ENCODE measurements around the gene CARTPT.

CARTPT gene

GRCh38 chr5:71719063-71719964 is at the start of gene CARTPT:
TSS of gene CARTPT (plus strand) at chr5:71719275. CDS start at chr5:71719294, 19 bp downstream.
- DNase-seq (ENCODE audit: low read depth, low spot score) = no peak

GRCh38 chr5:71677977-71678376 is 41.1 kb upstream of the CARTPT start:
- DNase-seq (ENCODE audit: low read depth, low spot score) = no peak

DNA sequence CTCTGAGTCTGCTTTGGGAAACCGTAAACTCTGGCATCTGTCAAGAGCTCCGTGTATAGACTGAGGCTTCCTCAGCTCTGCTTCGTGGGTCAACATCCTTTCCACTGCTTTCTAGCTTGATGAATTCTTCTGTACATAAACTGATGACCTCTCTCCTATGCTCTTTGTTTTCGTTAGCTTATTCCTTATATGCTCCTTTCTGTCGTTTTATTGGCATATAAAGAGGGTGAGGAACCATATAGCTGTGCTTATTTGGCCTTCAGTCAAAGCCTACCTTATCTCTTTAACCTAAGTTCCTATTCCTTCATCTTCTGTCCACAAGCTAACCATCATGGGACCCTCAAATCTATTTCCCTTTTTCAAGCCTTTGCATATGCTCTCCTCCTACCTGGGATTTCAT is 39.4 kb upstream of the CARTPT start:
- DNase-seq (ENCODE audit: low read depth, low spot score) = no peak

- DNase-seq (ENCODE audit: low read depth, low spot score) = no peak
Measured at GRCh38 chr5:71680510-71680909, 38.6 kb upstream of the CARTPT start.

DNA sequence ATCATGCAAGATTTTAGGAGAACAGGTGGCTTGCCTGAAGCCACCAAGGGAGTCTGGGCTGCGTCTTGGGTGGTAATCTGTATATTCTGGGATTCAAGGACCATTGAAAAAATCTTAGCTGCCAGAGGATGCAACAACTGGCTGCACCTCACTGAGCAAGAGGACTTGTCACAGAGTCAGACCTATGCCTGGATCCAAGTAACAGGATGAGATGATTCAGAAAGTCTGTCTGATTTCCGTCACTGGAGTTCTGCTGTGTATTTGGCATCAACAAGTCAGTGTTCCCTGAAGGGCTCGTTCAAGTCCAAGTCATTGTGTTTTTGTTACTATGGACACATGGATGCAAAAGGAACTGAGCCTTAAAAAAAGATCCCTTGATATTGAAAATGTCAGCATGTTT is 37.8 kb upstream of the CARTPT start:
- DNase-seq (ENCODE audit: low read depth, low spot score) = no peak

- no peak for DNase-seq (ENCODE audit: low read depth, low spot score)
Measured at GRCh38 chr5:71684309-71684708, 34.8 kb upstream of the CARTPT start.

GRCh38 chr5:71693828-71694427 is 25.1 kb upstream of the CARTPT start:
- DNase-seq (ENCODE audit: low read depth, low spot score) = no peak

- no peak for DNase-seq (ENCODE audit: low read depth, low spot score)
Measured at GRCh38 chr5:71695071-71695470, 24.0 kb upstream of the CARTPT start.

- DNase-seq (ENCODE audit: low read depth, low spot score) = no peak
Measured at GRCh38 chr5:71695595-71695994, 23.5 kb upstream of the CARTPT start.

DNA sequence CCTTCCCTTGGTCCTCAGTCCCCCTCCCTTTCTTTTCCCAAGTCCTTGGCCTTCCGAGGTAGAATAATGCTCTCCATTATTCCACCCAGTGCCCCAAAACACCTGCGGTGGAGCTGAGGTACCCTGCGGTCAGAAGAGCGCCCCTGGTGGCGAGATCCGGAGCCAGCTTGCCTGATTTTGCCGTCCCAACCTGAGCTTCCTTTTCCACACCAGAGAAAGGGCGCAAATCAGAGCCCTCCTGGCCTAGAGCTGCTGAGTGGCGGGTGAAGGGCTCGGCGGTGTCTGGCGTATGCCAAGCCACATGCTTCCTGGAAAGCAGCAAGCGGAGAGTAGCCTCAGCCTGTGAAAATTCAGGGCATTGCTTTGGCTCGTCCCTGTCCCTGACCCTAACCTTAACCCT is 21.1 kb upstream of the CARTPT start:
- DNase-seq (ENCODE audit: low read depth, low spot score) = no peak

GRCh38 chr5:71699233-71699632 is 19.8 kb upstream of the CARTPT start:
- DNase-seq (ENCODE audit: low read depth, low spot score) = no peak

GRCh38 chr5:71699751-71700150 is 19.3 kb upstream of the CARTPT start:
- DNase-seq (ENCODE audit: low read depth, low spot score) = no peak

- no peak for DNase-seq (ENCODE audit: low read depth, low spot score)
Measured at GRCh38 chr5:71700803-71701202, 18.3 kb upstream of the CARTPT start.

DNA sequence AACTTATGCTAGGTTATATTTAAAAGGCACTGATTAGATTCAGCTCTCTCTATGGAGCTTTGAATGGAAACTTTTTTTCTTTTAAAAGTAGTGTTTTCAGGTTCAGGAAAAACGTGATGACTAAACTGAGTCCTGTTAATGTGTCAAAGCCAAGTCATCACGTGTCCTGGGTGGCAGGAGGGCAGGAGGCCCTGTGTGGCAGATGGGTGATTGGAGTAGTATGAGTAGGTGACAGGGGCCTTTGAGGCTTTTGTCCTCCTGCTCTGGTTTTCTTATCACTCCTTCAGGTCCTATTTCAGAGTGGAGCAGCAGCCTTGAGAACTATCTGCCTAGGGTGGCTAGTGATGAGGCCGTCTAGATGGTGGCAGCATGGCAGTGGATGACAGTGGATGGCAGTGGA is 17.7 kb upstream of the CARTPT start:
- no peak for DNase-seq (ENCODE audit: low read depth, low spot score)

GRCh38 chr5:71703941-71704340 is 15.1 kb upstream of the CARTPT start:
- DNase-seq (ENCODE audit: low read depth, low spot score) = no peak

DNA sequence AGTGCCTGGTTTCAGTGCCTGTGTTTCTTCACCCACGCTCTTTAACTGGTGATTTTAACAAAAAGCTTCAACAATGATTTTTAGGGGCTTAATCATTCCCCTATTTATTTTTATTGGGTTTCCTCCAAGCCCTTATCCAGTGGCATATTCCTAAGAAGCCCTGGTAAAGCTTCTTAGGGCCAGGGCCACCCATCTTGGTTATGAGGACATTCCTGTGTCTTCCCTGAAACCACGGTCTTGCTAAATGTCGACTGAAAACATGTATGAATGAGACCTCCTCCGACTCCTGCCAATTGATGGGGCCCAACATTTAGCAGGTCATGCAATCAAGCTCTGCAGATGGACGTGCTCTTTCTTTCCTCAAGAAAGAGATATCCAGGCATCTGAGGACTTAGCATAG is 13.7 kb upstream of the CARTPT start:
- DNase-seq (ENCODE audit: low read depth, low spot score) = no peak

GRCh38 chr5:71706906-71707305 is 12.2 kb upstream of the CARTPT start:
- DNase-seq (ENCODE audit: low read depth, low spot score) = no peak

DNA sequence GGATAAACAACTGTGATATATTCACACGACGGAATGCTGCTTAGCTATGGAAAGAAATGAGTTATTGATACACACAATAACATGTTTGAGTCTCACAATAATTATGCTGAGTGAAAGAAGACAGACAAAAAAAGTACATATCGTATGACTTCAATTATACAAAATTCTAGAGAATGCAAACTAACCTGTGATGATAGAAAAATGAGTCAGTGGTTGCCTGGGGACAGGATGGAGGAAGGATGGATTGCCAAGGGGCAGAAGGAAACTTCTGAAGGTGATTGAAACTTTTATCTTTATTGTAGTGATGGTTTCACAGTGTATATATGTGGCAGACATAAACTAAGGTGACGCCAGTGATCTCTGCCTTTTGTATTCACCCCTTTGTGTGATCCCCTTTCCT is 7.5 kb upstream of the CARTPT start:
- DNase-seq (ENCODE audit: low read depth, low spot score) = no peak

DNA sequence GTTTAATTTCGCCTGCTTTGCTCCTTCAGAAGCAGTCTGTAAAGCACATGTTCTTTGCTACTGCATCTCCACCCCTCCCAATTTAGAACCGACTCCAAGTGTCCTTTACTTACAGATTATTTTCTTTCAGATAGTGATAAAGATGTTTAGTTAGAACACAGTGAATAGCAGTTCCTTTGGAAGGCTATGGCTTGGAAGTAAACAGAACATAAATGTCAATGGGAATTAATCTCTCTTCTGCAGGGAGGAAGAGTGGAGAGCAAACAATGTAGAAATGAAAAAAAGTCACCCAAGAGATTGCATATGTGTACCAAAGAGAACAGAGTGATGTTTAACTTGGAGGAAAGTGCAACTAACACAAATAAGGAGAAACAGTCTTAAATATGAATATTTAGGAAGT is 4.2 kb upstream of the CARTPT start:
- no peak for DNase-seq (ENCODE audit: low read depth, low spot score)

DNA sequence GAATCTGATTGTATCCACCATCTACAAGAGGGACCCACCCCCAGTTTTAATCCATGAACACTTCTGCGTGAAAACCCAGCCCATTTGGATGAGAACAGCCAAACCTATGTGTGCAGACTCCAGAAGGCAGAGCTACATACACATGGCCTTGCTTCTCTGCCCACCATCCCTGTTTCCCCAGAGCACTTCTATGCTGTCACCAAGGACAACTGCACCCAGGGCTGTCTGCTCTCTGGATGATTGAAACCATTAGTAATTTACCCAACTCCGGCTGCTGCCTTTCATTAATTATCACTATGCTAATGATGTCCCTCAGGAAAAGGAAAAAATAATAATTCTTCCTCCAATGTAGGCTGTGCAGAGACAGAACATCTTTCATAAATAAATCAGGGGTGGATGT is 8.9 kb downstream of the CARTPT start:
- DNase-seq (ENCODE audit: low read depth, low spot score) = no peak

GRCh38 chr5:71731015-71731414 is 11.9 kb downstream of the CARTPT start:
- no peak for DNase-seq (ENCODE audit: low read depth, low spot score)

GRCh38 chr5:71732011-71732410 is 12.9 kb downstream of the CARTPT start:
- DNase-seq (ENCODE audit: low read depth, low spot score) = no peak

GRCh38 chr5:71734141-71734540 is 15.1 kb downstream of the CARTPT start:
- DNase-seq (ENCODE audit: low read depth, low spot score) = no peak
